NB4 (cell line): ENCODE data around the gene RPL13.

Experiments
- DNase-seq: peaks from one replicate; pipeline ENCODE4 v3.0.0; 2010; ENCODE audit warnings: low read depth
- H3K4me3 ChIP-seq: one replicate; pipeline ENCODE4 v1.5.1; 2011; ENCODE audit warnings: mild to moderate bottlenecking, low read depth, low read length, moderate library complexity
- MAX ChIP-seq: IDR thresholded peaks from 2 replicates; pipeline ENCODE4 v1.6.1; 2011; ENCODE audit warnings: low read depth, low read length
- MYC ChIP-seq: IDR thresholded peaks from 2 replicates; pipeline ENCODE4 v1.6.1; 2011; ENCODE audit warnings: low read depth, low read length
- POLR2A ChIP-seq: IDR thresholded peaks from 2 replicates; pipeline ENCODE4 v1.6.1; 2011; ENCODE audit warnings: mild to moderate bottlenecking; ENCODE audit not compliant: insufficient read length; ENCODE audit errors: extremely low read depth
- TF ChIP-seq, protein P1 (sequence below): IDR thresholded peaks from one replicate; pipeline ENCODE4 v1.5.1; 2012; ENCODE audit warnings: low read depth, low read length

Gene RPL13

DNA sequence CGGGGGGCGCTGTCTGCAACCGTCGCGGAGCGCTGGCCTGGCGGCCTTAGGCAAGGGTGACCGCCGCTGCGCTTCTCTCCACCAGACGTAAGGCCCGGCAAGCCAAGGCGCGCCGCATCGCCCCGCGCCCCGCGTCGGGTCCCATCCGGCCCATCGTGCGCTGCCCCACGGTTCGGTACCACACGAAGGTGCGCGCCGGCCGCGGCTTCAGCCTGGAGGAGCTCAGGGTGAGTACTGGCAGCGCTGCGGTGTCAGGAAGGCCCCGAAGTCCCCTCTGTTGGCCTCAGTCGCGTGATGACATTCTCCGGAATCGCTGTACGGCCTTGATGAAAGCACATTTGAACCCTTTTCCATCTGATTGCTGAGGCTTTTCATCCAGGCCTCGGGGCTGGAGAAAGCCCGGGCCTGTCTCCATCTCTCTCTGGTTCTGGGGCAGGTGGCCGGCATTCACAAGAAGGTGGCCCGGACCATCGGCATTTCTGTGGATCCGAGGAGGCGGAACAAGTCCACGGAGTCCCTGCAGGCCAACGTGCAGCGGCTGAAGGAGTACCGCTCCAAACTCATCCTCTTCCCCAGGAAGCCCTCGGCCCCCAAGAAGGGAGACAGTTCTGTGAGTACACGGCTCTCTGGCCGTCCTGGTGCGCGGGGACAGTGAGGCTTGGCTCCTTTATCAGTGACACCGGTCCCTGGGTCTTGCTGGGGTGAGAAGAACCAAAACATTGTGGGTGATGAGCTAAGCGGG lies 831 bp downstream of the RPL13 start:
- peak overlapping the region; percentile 98 for H3K4me3 ChIP-seq
- peak; percentile 62 for DNase-seq
- TF ChIP-seq, protein P1, sequence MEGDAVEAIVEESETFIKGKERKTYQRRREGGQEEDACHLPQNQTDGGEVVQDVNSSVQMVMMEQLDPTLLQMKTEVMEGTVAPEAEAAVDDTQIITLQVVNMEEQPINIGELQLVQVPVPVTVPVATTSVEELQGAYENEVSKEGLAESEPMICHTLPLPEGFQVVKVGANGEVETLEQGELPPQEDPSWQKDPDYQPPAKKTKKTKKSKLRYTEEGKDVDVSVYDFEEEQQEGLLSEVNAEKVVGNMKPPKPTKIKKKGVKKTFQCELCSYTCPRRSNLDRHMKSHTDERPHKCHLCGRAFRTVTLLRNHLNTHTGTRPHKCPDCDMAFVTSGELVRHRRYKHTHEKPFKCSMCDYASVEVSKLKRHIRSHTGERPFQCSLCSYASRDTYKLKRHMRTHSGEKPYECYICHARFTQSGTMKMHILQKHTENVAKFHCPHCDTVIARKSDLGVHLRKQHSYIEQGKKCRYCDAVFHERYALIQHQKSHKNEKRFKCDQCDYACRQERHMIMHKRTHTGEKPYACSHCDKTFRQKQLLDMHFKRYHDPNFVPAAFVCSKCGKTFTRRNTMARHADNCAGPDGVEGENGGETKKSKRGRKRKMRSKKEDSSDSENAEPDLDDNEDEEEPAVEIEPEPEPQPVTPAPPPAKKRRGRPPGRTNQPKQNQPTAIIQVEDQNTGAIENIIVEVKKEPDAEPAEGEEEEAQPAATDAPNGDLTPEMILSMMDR: no peak
- TF ChIP-seq MYC (no peak), POLR2A (no peak), MAX (no peak)

DNA sequence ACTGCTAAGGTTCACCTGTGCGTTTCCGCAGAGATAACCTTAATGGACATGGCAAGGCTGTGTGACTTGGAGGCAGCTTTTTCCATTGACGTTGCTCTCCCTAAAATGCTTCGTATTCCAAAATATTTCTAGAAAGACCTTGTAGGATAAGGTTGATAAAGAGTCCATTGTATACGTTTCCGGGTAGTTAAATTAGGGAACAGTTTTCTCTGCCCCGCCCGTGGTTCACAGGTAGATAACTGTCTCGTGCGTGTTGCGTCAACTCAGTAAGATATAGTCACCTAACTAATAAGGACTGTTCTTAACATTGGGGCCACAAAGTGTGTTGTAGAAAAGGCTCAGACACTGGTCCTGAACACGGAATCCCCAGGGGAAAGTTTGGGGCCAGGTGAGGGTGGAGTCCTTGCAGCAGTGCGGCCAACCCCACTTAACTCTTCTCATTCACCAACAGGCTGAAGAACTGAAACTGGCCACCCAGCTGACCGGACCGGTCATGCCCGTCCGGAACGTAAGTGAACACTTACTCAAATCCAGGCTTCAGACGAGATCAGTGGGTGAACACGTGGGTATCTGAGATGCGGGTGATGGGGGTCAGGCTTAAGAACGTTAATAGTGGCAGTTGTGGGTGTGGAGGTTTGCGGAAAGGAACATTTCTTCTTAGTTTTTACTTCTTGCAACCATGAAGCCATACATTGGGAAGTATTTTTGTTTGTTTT lies 1.6 kb downstream of the RPL13 start:
- peak; percentile 34 for DNase-seq
- TF ChIP-seq POLR2A: no peak
- TF ChIP-seq, protein P1: no peak
- no peak for TF ChIP-seq MYC
- no peak for TF ChIP-seq MAX

DNA sequence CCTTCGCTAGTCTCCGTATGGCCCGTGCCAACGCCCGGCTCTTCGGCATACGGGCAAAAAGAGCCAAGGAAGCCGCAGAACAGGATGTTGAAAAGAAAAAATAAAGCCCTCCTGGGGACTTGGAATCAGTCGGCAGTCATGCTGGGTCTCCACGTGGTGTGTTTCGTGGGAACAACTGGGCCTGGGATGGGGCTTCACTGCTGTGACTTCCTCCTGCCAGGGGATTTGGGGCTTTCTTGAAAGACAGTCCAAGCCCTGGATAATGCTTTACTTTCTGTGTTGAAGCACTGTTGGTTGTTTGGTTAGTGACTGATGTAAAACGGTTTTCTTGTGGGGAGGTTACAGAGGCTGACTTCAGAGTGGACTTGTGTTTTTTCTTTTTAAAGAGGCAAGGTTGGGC lies 2.5 kb downstream of the RPL13 start:
- TF ChIP-seq MYC (no peak), MAX (no peak), POLR2A (no peak)
- TF ChIP-seq, protein P1: no peak
- peak overlapping the region; percentile 98 for H3K4me3 ChIP-seq
- DNase-seq: no peak

More for the DNA sequence above, 1.6 kb downstream of the RPL13 start:
- H3K4me3 ChIP-seq: peak overlapping the region; percentile 98

GRCh38 chr16:89563639-89564392 lies 3.3 kb downstream of the RPL13 start:
- TF ChIP-seq, protein P1: no peak
- no peak for TF ChIP-seq POLR2A
- no peak for TF ChIP-seq MAX
- TF ChIP-seq MYC: no peak
- DNase-seq: peak; percentile 47
- peak overlapping the region; percentile 98 for H3K4me3 ChIP-seq

- H3K4me3 ChIP-seq: peak overlapping the region; percentile 98
- peak; percentile 67 for DNase-seq
- TF ChIP-seq MYC: 0 out of 2 replicates have a peak, but pooled peaks have one; percentile 5
- TF ChIP-seq POLR2A: peak; percentile 19
- no peak for TF ChIP-seq MAX
- TF ChIP-seq, protein P1: no peak
Observed at GRCh38 chr16:89564476-89565255, 4.2 kb downstream of the RPL13 start.
